ENCODE measurements around the gene TNFAIP3.

Gene TNFAIP3

DNA sequence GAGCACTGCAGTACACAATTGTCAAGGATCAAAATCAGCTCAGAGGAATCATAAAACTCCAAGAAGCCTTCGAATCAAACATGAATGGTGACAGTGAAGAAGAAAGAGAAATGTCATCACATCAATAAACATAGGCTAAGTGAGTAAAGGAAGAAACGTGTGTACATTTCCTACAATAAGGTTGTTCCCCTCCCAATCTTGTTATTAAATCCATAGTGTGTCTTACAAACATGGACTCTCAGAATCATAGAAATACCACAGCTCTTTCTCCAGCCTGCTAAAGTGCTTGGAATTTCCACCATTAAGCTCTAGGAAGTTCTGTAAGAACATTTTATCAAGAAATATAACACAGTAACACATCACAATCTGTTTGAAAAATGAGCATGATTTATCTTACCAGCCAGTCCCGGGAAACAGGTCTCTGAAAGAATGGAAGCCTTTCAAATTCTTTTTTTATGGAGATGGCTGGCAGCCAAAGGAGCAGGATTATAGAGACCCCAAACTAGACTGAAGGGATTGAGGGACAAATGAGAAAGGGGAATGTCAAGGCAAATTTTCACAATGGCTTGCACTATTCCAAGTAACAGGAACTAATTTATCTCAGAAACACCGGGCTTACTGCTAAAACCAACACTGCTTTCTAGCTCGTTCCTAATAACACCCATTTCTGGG, 4.5 kb upstream of the TNFAIP3 start:
- in situ Hi-C loops (cut with HindIII; ENCODE audit: low sequenced_read_pairs) = loop anchor here (10.0 kb wide), 1 partner anchor 58 kb away; no protein-coding TSS in a partner anchor

DNA sequence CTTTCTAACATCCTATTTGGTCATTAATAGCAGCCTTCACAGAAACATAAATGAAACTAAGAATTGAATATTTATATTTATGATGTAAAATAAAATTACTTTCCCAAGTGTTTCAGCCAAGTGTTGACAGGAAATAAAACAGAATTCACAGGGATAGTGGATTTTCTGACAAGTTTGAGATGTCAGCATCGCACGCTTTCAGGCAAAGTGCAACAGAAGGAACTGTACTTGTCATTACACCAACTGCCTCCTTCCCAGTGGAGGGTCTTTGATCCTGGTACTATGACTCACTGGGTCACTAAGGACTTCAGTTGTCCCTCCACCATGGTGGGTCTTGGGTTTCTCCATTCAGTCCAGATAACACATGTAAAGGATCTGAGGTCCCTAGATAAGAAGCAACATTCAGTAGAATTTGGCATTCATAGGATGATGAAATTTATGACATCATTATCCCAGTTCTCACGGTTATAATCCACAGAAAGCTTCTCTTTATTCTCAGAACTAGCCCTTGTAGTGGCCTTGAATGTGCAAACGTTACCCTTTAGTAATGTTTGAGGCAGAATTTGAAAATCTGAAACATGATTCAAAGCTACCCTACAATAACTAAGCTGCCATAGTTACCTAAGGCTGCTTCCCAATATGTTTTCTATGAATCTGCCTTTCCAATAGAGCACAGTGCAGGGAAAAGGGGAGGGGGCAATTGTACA, 3.8 kb upstream of the TNFAIP3 start:
- in situ Hi-C loops (cut with HindIII; ENCODE audit: low sequenced_read_pairs) = loop anchor here (10.0 kb wide), 1 partner anchor 58 kb away; no protein-coding TSS in a partner anchor

DNA sequence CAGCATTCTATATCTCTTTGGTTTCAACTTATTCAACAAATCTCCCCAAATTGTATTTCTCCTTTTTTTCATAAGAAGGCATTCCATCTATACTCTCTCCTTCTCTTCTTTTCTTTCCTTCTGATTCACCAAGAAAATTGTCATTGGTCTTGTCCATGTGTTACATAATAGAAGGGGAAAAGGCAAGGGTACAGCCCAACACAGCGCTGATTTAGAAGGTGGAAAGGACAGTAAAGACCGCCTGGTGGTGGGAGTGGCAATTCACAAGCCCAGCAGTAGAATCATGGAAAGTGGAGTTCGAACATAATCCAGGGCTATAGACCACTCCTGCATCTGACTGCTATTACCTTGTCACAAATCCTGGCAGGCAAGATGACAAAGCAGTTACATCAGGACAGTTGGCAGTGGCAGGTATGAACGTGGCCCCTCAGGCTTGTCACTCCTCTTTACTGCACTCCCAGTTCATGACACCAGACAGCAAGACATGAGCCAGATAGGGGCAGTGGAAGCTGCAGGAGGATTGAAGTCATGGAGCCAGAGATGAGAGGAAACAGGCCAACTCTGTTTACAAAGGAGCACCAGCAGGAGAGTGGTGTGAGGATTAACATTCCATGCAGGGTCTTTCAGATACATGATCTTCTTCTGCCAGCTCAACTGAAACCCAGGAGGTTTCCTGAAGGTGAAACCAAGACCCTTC, 2.1 kb upstream of the TNFAIP3 start:
- in situ Hi-C loops (cut with HindIII; ENCODE audit: low sequenced_read_pairs) = loop anchor here (10.0 kb wide), 1 partner anchor 60 kb away; no protein-coding TSS in a partner anchor

DNA sequence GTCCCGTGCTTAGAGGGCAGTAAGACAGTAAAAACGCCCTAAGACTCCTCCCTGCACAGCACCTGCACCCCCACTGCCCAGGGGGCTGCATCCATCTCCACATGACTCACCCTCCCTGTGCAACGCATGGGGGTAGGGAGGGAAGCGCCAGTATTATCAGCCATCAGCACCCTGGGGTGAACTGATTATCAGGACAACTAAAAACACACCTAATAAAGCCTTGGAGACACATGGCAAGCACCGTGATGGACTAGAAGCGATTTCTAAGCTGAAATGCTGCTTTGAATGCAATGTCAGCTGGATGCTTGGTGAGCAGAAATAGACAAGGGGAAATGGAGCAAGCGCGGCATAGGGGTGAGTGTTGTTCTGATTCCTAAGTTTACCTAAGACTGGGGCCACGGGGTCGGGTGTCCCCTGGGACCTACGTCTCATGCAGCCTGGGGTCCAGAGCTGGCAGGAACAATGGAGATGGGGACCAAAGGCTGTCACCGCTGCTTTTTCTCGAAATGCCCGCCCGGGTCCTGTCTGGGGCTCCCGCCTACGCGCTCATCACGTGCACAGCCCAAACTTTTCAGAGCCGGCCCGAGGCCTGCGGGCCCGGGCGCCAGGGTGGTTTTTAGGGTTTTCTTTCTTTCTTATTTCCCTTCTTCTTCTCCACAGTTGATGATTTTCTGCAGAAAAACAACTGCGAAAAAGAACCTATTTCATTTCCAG, 702 bp upstream of the TNFAIP3 start:
- in situ Hi-C loops (cut with HindIII; ENCODE audit: low sequenced_read_pairs) = loop anchor here (10.0 kb wide), 1 partner anchor 62 kb away; no protein-coding TSS in a partner anchor

DNA sequence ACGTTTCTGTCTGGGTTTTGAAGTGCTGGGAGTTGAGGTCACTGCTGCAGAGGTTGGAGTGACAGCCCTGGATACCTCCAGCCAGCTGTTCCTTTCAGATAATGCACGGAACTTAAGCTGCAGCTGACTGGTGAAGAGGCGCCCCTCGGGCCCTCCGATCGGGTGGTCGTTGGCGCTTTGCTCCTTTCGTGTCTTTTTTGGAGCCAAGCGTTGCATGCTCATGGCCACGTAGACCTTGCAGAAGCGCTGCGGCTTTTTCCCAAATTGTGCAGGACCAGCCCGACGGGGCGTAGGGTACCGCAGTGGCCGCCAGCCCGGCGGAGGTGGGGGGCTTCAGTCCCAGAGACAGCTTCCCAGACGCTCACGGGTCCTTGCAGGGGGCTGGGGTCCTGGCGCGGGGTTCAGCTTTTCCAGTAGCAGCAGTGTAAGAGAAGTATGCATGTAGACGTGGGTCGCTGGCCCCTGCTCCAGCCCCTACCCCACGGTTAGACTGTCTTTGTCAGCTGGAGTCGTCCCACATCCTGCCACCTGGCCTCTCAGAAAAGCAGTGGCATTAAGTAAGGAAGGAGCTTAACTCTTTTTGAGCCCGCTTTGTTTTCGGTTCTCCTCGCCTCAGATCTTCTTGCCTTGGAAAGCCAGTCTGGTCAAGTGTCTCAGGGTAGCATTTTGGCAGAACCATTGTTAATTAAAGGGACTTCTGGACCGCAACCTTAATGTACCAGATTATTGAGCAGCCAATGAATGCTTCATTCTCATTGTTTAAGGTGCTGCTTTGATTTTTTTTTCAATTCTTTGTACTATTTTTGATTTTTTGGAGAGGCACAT, 838 bp downstream of the TNFAIP3 start:
- in situ Hi-C loops (cut with HindIII; ENCODE audit: low sequenced_read_pairs) = loop anchor here (10.0 kb wide), 1 partner anchor 63 kb away; no protein-coding TSS in a partner anchor

DNA sequence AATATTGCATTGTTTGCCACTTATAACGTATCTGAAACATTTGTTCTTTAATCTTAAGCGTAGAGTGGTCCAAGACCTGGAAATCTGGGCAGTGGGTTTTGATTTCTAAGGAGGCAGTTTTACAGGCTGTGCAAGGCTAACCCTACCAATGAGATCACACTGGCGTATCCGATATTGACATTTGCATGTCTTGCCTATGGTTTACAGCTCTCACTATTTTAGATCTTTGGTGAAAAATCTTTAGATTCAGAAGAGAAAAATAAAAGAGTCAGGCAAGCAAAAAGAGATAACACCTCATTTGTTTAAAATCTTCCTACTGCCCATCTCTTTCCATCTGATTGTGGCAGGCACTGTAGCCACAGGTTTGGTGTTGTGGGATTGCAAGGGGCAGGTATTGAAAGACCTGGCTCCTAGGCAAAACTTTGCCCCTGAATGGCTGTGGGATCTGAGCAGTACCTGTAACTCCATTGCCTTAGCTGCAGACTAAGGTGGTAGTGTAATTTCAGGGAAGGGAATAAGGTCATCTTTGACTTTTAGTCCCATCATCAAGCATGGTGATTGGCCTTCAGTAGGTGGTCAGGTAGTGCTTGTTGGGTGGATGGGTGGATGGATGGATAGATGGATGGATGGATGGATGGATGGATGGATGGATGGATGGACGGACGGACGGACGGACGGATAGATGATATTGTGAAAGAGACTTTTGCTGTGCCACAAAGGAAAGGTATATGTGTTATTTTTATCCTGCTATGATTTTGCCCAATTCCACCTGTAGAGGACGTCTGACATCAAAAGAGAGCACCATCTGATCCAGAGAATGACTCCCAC, 1.9 kb downstream of the TNFAIP3 start:
- in situ Hi-C loops (cut with HindIII; ENCODE audit: low sequenced_read_pairs) = loop anchor here (10.0 kb wide), 1 partner anchor 64 kb away; no protein-coding TSS in a partner anchor

DNA sequence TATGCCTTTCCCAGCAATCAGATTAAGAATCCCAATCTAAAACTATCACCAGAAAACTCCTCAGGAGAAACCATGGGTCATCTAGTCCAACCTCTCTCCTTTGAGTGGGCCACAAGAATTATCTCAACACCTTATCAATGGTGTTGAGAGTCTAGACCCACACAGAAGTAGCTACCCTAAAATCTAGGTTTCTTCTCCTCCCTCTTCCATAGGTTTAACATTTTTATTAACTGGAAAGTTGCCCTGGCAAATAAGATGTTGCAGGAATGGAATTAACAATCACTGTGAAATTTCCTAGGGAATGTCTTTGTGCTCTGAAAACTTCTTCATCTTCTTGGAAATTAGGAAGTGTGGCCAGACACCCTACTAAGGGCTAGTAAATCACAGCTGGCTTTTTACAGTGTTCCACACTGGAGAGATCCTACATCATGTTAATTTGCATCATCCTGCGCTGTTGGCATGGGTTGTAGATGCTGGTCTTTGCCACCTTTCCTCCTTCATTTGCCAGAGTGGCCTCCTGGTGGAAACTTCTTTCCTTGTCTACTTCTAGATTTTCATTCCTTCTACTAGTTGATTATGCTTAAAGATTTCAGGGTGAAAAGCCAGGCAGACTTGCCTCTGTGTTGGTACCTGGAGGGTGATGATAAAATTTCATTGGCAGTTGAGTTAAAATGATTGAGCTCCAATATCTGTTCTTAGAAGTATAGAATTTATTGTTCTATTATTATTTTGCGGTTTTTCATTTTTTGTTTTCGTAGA, 2.7 kb downstream of the TNFAIP3 start:
- in situ Hi-C loops (cut with HindIII; ENCODE audit: low sequenced_read_pairs) = loop anchor here (10.0 kb wide), 1 partner anchor 65 kb away; no protein-coding TSS in a partner anchor

DNA sequence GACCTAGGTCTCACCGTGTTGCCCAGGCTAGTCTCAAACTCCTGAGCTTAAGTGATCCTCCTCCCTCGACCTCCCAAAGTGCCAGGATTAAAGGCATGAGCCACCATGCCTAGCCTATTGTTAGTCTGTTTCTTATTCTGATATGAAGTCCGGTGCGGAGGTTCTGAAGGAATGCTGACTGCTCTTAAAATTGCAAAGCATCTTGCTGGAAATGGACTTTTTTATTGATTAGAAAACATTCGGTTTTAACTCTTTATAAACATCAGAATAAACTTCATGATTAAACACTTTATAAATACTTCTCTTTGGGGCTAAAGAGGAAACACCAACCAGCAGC, 3.2 kb downstream of the TNFAIP3 start:
- in situ Hi-C loops (cut with HindIII; ENCODE audit: low sequenced_read_pairs) = no loop called here

DNA sequence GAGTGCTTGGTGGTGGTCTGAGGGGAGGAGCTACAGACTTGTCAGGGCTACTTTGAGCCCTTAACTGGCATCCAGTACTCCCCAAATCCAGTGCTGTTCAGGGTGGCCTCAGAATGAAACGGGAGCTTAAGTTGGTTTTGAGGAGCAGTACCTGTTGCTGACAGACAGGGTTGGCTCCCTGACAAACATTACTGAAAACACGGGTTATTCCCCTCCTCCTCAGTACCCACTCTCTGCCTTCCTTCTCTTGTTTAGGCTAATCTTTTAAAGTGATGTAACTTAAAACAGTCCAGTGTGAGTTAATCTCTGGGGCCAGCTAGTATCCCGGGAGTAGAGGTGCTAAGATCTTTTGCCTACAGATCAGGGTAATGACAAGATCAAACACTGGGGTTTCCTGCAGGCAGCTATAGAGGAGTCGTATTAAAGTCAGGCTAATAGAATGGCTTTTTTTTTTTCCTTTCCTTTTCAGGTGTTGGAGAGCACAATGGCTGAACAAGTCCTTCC, 3.7 kb downstream of the TNFAIP3 start:
- in situ Hi-C loops (cut with HindIII; ENCODE audit: low sequenced_read_pairs) = no loop called here

DNA sequence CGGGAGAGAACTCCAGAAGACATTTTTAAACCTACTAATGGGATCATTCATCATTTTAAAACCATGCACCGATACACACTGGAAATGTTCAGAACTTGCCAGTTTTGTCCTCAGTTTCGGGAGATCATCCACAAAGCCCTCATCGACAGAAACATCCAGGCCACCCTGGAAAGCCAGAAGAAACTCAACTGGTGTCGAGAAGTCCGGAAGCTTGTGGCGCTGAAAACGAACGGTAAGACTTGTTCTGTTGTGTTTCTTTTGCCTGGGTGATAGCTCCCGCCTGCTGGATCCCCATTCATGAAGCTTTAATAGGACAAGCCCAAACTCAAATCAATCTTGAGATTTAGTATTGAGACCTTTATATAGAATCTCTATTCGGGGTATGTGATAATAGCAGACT, 4.2 kb downstream of the TNFAIP3 start:
- in situ Hi-C loops (cut with HindIII; ENCODE audit: low sequenced_read_pairs) = no loop called here

DNA sequence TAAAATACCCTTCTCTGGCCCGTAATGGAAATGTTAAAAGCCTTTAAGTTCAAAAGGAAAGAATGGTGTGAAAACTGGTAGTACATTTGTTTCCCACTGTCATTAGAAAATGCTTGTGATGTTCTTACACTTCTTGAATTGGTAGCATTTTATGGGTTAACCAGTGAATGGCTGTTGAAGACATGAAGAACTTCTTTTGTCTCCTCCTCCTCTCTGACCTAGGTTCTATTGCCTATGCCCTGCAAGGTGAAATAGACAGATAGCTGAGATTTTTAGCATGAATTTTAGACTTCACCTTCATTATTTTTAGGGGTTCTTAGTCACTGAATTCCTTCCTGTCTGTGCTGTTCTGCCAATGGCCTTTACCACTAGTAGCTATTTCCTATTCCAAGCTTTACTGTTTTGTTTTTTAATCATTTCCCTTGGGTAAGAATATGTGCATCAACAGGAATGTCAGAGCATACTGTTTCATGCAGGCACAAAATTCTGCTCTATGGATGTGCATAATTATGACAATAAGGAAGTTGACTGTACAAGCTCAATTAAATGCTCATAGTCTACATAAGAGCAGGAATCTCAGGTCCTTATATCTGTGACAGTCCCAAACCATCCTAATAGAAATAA, 4.9 kb downstream of the TNFAIP3 start:
- in situ Hi-C loops (cut with HindIII; ENCODE audit: low sequenced_read_pairs) = no loop called here

DNA sequence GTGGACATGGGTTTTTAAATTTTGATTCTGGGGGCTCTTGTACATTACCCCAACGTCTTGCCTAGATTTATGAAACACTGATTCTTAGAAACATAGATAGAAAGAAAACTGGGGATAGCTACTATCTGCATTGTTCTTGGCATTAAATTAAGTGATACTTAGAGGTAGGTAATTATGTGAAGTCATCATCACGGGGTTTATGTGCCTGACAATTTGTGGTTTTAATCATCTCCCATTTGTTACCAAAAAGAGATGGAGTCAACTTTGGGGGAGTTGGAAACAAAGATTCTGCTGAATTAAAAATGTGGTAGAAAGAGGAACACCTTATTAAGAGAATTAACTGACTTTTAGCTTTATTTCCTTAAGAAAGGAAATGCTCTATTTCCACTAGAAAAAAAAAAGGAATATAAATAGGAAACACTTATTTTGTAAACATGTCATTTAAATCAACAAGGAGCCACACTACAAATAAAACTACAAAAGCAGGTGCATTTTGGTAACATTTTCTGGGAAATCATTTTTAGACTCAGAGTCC, 5.6 kb downstream of the TNFAIP3 start:
- in situ Hi-C loops (cut with HindIII; ENCODE audit: low sequenced_read_pairs) = no loop called here

DNA sequence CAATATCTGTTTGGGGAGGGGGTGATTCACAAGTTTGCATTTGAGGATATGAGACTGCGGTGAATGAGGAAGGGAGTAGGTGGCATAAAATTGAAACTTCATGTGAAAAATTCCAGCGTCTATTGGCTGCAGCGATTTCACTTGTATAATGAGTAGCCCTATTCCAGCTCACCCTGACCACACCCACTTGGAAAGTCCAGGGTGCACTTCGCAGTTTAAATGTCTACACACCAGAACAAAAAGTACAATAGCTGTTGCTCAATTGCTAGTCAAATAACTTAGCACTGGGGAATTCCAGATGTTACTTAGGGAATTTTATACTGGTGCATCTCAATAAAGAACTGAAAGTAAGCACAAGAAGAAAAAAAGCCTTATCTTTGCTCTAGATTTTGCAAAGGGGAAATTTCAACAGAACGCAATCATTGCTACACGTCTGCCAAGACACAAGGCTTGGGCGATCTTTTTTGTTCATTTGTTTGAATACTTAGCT, 6.3 kb downstream of the TNFAIP3 start:
- in situ Hi-C loops (cut with HindIII; ENCODE audit: low sequenced_read_pairs) = no loop called here

DNA sequence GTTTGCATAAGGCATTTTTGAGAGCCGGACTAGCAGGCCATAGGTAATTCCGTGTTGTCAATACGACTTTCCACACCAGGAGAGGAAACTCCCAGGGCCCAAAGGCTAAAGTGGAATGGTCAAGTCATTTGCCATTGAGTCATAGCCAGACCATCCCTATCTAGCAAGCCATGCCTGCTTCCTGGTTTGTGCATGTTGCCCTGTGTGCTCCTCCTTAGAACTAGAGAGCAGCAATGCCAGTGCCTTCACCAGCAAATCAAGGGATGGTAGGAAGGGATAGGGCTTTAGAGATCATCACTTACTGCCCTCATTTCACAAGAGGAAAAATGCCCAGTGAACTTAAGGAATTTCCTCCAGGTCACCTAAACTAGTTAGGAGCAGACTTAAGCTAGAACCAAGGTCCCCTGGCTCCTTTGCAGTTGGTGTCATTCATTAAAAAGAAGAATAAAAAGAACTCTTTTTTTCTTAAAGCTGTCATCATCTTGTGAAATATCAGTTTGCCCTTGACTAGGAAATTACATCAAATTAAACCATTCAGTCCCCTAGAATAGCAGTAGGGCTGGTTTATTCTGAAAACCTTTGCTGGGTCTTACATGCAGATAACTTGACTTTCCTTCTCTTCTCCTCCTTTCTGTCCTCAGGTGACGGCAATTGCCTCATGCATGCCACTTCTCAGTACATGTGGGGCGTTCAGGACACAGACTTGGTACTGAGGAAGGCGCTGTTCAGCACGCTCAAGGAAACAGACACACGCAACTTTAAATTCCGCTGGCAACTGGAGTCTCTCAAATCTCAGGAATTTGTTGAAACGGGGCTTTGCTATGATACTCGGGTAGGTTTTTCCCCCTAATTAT, 7.4 kb downstream of the TNFAIP3 start:
- in situ Hi-C loops (cut with HindIII; ENCODE audit: low sequenced_read_pairs) = no loop called here

DNA sequence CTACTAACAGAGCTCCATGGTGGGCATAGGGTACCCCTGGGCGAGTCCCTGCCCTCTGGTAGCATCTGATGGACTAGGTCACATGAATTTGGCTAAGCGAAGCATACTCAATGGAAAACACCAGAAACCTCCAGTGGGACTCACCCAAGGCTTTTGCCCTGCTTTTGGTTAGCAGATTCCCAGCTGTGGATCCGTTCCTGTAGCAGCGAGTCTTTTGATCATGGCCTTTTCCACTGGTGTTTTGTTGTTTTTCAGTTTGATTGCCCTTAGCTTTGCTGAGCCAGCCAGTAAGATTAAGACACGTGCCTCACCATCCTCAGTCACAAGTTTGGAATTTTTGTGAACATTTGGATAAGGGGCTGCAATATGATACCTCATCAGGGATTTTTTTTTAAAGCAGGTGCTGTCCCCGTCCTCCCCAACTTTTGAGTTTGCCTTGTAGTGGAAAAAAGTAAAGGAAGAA, 8.0 kb downstream of the TNFAIP3 start:
- in situ Hi-C loops (cut with HindIII; ENCODE audit: low sequenced_read_pairs) = no loop called here

DNA sequence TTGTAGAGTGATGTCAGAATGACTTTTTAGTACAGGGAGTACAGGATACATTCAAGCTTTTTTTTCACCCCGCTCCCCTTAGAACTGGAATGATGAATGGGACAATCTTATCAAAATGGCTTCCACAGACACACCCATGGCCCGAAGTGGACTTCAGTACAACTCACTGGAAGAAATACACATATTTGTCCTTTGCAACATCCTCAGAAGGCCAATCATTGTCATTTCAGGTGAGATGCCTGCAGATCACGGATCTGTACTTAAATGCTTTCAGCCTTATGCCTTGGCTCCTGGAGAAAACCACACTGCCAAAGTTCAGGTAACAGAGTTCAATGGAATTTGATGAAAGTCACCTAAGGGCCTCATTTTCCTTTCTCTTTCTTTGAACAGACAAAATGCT, 8.5 kb downstream of the TNFAIP3 start:
- in situ Hi-C loops (cut with HindIII; ENCODE audit: low sequenced_read_pairs) = no loop called here
